H1 (cell line): ENCODE measurements around the gene BABAM2. TPM values are rescaled to one million over a fixed set of nuclear protein-coding genes. Genes with fewer than 3 reads are reported as not detected.

Experiments used
- KDM1A ChIP-seq: fragments of 200-600, 300-600 bp; sonication (generic); IDR thresholded peaks from 2 replicates; pipeline ENCODE4 v1.7.1; 2016; ENCODE audit warnings: mild to moderate bottlenecking, low read length, borderline replicate concordance
- KDM4A ChIP-seq: IDR thresholded peaks from one replicate; pipeline ENCODE4 v1.7.1; 2012; ENCODE audit warnings: low read depth, mild to moderate bottlenecking, moderate library complexity, low read length, inconsistent platforms; ENCODE audit not compliant: severe bottlenecking
- polyA plus RNA-seq, 7 experiments: library from polyadenylated mRNA; depleted of rRNA in 3 of 7; stranded (reverse) in 5 of 7; unstranded in 2 of 7; fragments of >200 nt in 5 of 7; fragments of 200-250 nt in 2 of 7; gene quantifications; 1 replicate in 5 of 7; 2 replicates in 1 of 7; 4 replicates in 1 of 7; pipeline versions ENCODE4 v1.2.1 to v1.2.3, GENCODE V29; 2011 to 2013; ENCODE audit warnings: missing spikeins in 2 of 7, mixed read lengths in 2 of 7
- total RNA-seq: library from RNA; stranded (reverse); fragmentation: NEBNext Ultra II Directional; extraction: Animal tissue kit (Norgen Biotek cat#: 25700); gene quantifications from 2 replicates; pipeline ENCODE4 v1.2.1, GENCODE V29; 2021

Gene BABAM2
- total and polyA plus RNA-seq, 2 of the 8 experiments (the other 6 are each of a cell fraction or from before 2014, with no cell fraction given), result 15.8 to 20.9 TPM

- TF ChIP-seq KDM1A (no peak), KDM4A (no peak)
Measured at GRCh38 chr2:27921424-27921823, 30.9 kb downstream of the BABAM2 start (continued).
